ENCODE results near the gene CXCL12.

The CXCL12 gene

GRCh38 chr10:44413416-44413815 lies 28.5 kb upstream of the CXCL12 start:
- H3K27me3 ChIP-seq (ENCODE audit: insufficient read depth, low read depth, severe bottlenecking) = peaks cover 70% of the 10 kb centered on the region
- H3K4me3 ChIP-seq (ENCODE audit: low read depth, low read length) = no peak overlapping the region
- no peak for DNase-seq
- peaks cover 6% of the 10 kb centered on the region for H3K9me3 ChIP-seq (ENCODE audit: severe bottlenecking)
- no peak for TF ChIP-seq CTCF (IDR thresholded peaks at IDR 0.05; ENCODE audit: low read depth, low read length)
- H3K36me3 ChIP-seq = no peaks in the 10 kb centered on the region
- no peak overlapping the region for H3K27ac ChIP-seq

GRCh38 chr10:44411251-44411650 lies 26.4 kb upstream of the CXCL12 start:
- TF ChIP-seq CTCF (IDR thresholded peaks at IDR 0.05; ENCODE audit: low read depth, low read length) = no peak
- peaks cover 55% of the 10 kb centered on the region for H3K27me3 ChIP-seq (ENCODE audit: insufficient read depth, low read depth, severe bottlenecking)
- H3K9me3 ChIP-seq (ENCODE audit: severe bottlenecking) = peaks cover 6% of the 10 kb centered on the region
- no peak overlapping the region for H3K4me3 ChIP-seq (ENCODE audit: low read depth, low read length)
- H3K27ac ChIP-seq = no peak overlapping the region
- H3K36me3 ChIP-seq = no peaks in the 10 kb centered on the region
- DNase-seq = no peak

GRCh38 chr10:44404741-44405437 lies 20.0 kb upstream of the CXCL12 start:
- no peak for DNase-seq
- H3K27me3 ChIP-seq (ENCODE audit: insufficient read depth, low read depth, severe bottlenecking) = peaks cover 35% of the 10 kb centered on the region

GRCh38 chr10:44402465-44403195 lies 17.7 kb upstream of the CXCL12 start:
- no peak overlapping the region for H3K27ac ChIP-seq
- no peak overlapping the region for H3K4me3 ChIP-seq (ENCODE audit: low read depth, low read length)
- H3K27me3 ChIP-seq (ENCODE audit: insufficient read depth, low read depth, severe bottlenecking) = peaks cover 49% of the 10 kb centered on the region
- DNase-seq = no peak
- H3K9me3 ChIP-seq (ENCODE audit: severe bottlenecking) = no peaks in the 10 kb centered on the region
- H3K36me3 ChIP-seq = no peaks in the 10 kb centered on the region
- no peak for TF ChIP-seq CTCF (IDR thresholded peaks at IDR 0.05; ENCODE audit: low read depth, low read length)

More at GRCh38 chr10:44404741-44405437, 20.0 kb upstream of the CXCL12 start:
- H3K36me3 ChIP-seq = no peaks in the 10 kb centered on the region
- no peak overlapping the region for H3K27ac ChIP-seq
- H3K9me3 ChIP-seq (ENCODE audit: severe bottlenecking) = no peaks in the 10 kb centered on the region
- no peak overlapping the region for H3K4me3 ChIP-seq (ENCODE audit: low read depth, low read length)
- TF ChIP-seq CTCF (IDR thresholded peaks at IDR 0.05; ENCODE audit: low read depth, low read length) = no peak

- TF ChIP-seq CTCF (IDR thresholded peaks at IDR 0.05; ENCODE audit: low read depth, low read length) = no peak
- Histone ChIP-seq H3K27me3 (ENCODE audit: insufficient read depth, low read depth, severe bottlenecking) (peaks cover 66% of the 10 kb centered on the region), H3K36me3 (no peaks in the 10 kb centered on the region), H3K9me3 (ENCODE audit: severe bottlenecking) (no peaks in the 10 kb centered on the region), H3K4me3 (ENCODE audit: low read depth, low read length) (no peak overlapping the region), H3K27ac (no peak overlapping the region)
- no peak for DNase-seq
Observed at GRCh38 chr10:44400541-44400940, 15.6 kb upstream of the CXCL12 start.
